Measurements from ENCODE around the gene SLC20A1.

SLC20A1 gene

DNA sequence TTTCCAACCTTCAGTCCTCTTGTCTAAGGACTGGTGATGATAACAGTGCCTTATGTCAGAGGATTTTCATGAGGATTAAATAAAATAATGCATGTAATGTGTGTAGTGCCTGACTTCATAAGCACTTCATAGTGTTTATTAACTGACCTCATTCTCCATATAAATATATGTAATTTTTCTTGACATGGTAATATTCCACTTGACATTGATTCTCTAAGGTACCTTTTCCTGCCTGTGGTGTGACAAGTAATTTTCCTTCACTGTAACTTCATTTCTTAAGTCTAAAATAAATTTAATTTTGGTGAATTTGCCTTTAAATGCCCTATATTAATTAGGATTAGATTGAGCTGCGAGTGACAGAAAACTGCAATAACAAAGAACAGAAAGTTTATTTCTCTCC, 27.3 kb downstream of the SLC20A1 start:
- H3F3A ChIP-seq (ENCODE audit: insufficient read depth, low read length) = no peaks in the 10 kb centered on the region
- no peaks in the 10 kb centered on the region for H3K4me1 ChIP-seq (ENCODE audit: low read length)
- DNase-seq = no peak
- no peak overlapping the region for H3K9ac ChIP-seq (ENCODE audit: low read length)
- H3K36me3 ChIP-seq (replicated peaks; ENCODE audit: insufficient read depth, low read length) = no peaks in the 10 kb centered on the region
- no peaks in the 10 kb centered on the region for H3K79me2 ChIP-seq (ENCODE audit: low read length)
- no peak overlapping the region for H3K27ac ChIP-seq (ENCODE audit: low read length)
- H3K27me3 ChIP-seq (replicated peaks; ENCODE audit: insufficient read depth, low read length) = no peaks in the 10 kb centered on the region
- no peaks in the 10 kb centered on the region for H3K9me2 ChIP-seq (replicated peaks; ENCODE audit: insufficient read depth, low read length)
- H3K4me2 ChIP-seq (ENCODE audit: low read depth, low read length) = no peak overlapping the region
- H3K4me3 ChIP-seq (ENCODE audit: low read length) = no peak overlapping the region
- no peaks in the 10 kb centered on the region for H3K9me3 ChIP-seq (replicated peaks; ENCODE audit: insufficient read depth, low read length)
- no peaks in the 10 kb centered on the region for H4K20me1 ChIP-seq (ENCODE audit: insufficient read depth, low read length)
- no peak overlapping the region for H2AFZ ChIP-seq (ENCODE audit: low read length)
- TF ChIP-seq EZH2 (optimal IDR thresholded peaks at IDR 0.05; ENCODE audit: low read depth, low read length) = no peak
- TF ChIP-seq CTCF (IDR thresholded peaks at IDR 0.05; ENCODE audit: low read length) = no peak
- no peak for TF ChIP-seq EZH2phosphoT487 (IDR thresholded peaks at IDR 0.05; ENCODE audit: low read length)

- Histone ChIP-seq H2AFZ (ENCODE audit: low read length) (no peak overlapping the region), H4K20me1 (ENCODE audit: insufficient read depth, low read length) (no peaks in the 10 kb centered on the region), H3K9ac (ENCODE audit: low read length) (no peak overlapping the region), H3K9me2 (replicated peaks; ENCODE audit: insufficient read depth, low read length) (no peaks in the 10 kb centered on the region), H3K4me1 (ENCODE audit: low read length) (no peaks in the 10 kb centered on the region), H3F3A (ENCODE audit: insufficient read depth, low read length) (no peaks in the 10 kb centered on the region), H3K79me2 (ENCODE audit: low read length) (no peaks in the 10 kb centered on the region), H3K4me2 (ENCODE audit: low read depth, low read length) (no peak overlapping the region), H3K4me3 (ENCODE audit: low read length) (no peak overlapping the region), H3K27me3 (replicated peaks; ENCODE audit: insufficient read depth, low read length) (no peaks in the 10 kb centered on the region), H3K9me3 (replicated peaks; ENCODE audit: insufficient read depth, low read length) (no peaks in the 10 kb centered on the region), H3K36me3 (replicated peaks; ENCODE audit: insufficient read depth, low read length) (no peaks in the 10 kb centered on the region), H3K27ac (ENCODE audit: low read length) (no peak overlapping the region)
- no peak for TF ChIP-seq CTCF (IDR thresholded peaks at IDR 0.05; ENCODE audit: low read length)
- TF ChIP-seq EZH2phosphoT487 (IDR thresholded peaks at IDR 0.05; ENCODE audit: low read length) = no peak
- TF ChIP-seq EZH2 (optimal IDR thresholded peaks at IDR 0.05; ENCODE audit: low read depth, low read length) = no peak
- no peak for DNase-seq
Measured at GRCh38 chr2:112674229-112674628, 28.5 kb downstream of the SLC20A1 start.

GRCh38 chr2:112679484-112679883, 33.7 kb downstream of the SLC20A1 start:
- no peaks in the 10 kb centered on the region for H4K20me1 ChIP-seq (ENCODE audit: insufficient read depth, low read length)
- no peak overlapping the region for H3K9ac ChIP-seq (ENCODE audit: low read length)
- H3K36me3 ChIP-seq (replicated peaks; ENCODE audit: insufficient read depth, low read length) = no peaks in the 10 kb centered on the region
- H3K4me2 ChIP-seq (ENCODE audit: low read depth, low read length) = no peak overlapping the region
- DNase-seq = no peak
- H3K4me3 ChIP-seq (ENCODE audit: low read length) = no peak overlapping the region
- TF ChIP-seq EZH2 (optimal IDR thresholded peaks at IDR 0.05; ENCODE audit: low read depth, low read length) (no peak), CTCF (IDR thresholded peaks at IDR 0.05; ENCODE audit: low read length) (no peak), EZH2phosphoT487 (IDR thresholded peaks at IDR 0.05; ENCODE audit: low read length) (no peak)
- no peak overlapping the region for H2AFZ ChIP-seq (ENCODE audit: low read length)
- no peaks in the 10 kb centered on the region for H3K9me2 ChIP-seq (replicated peaks; ENCODE audit: insufficient read depth, low read length)
- no peaks in the 10 kb centered on the region for H3F3A ChIP-seq (ENCODE audit: insufficient read depth, low read length)
- no peaks in the 10 kb centered on the region for H3K27me3 ChIP-seq (replicated peaks; ENCODE audit: insufficient read depth, low read length)
- H3K79me2 ChIP-seq (ENCODE audit: low read length) = no peaks in the 10 kb centered on the region
- no peak overlapping the region for H3K27ac ChIP-seq (ENCODE audit: low read length)
- no peaks in the 10 kb centered on the region for H3K9me3 ChIP-seq (replicated peaks; ENCODE audit: insufficient read depth, low read length)
- H3K4me1 ChIP-seq (ENCODE audit: low read length) = no peaks in the 10 kb centered on the region
